Smooth muscle cell (in vitro differentiated cells): ENCODE measurements around the gene RETREG2. TPM values are rescaled to one million over a fixed set of nuclear protein-coding genes. Genes with fewer than 3 reads are reported as not detected.

Source experiments
- DNase-seq: peaks from one replicate; lab custom pipeline; 2025; ENCODE audit not compliant: unreplicated experiment; lab: John Stamatoyannopoulos, UW
- H2AFZ ChIP-seq: fragments of 200-600 bp; sonication (generic); 2 replicates; pipeline ENCODE4 v1.6.0; 2016; ENCODE audit warnings: antibody characterized with exemption, low read depth, mild to moderate bottlenecking
- H3F3A ChIP-seq: fragments of 200-600 bp; sonication (generic); 2 replicates; pipeline ENCODE4 v1.6.0; 2017; ENCODE audit warnings: antibody characterized with exemption, low read depth
- H3K27ac ChIP-seq: fragments of 200-600 bp; sonication (generic); 2 replicates; pipeline ENCODE4 v1.5.1; 2016; ENCODE audit warnings: low read depth, mild to moderate bottlenecking
- H3K27me3 ChIP-seq: fragments of 200-600 bp; sonication (generic); 2 replicates; pipeline ENCODE4 v1.6.1; 2016; ENCODE audit warnings: low read depth, mild to moderate bottlenecking
- H3K36me3 ChIP-seq: fragments of 200-600 bp; sonication (generic); 2 replicates; pipeline ENCODE4 v1.5.1; 2016; ENCODE audit warnings: low read depth
- H3K4me1 ChIP-seq: fragments of 200-600 bp; sonication (generic); 2 replicates; pipeline ENCODE4 v1.5.1; 2016; ENCODE audit warnings: low read depth
- H3K4me2 ChIP-seq: fragments of 200-600 bp; sonication (generic); 2 replicates; pipeline ENCODE4 v1.6.0; 2016; ENCODE audit warnings: mild to moderate bottlenecking
- H3K4me3 ChIP-seq: fragments of 200-600 bp; sonication (generic); 2 replicates; pipeline ENCODE4 v1.5.1; 2016; ENCODE audit warnings: mild to moderate bottlenecking
- H3K79me2 ChIP-seq: fragments of 200-600 bp; sonication (generic); 2 replicates; pipeline ENCODE4 v1.6.0; 2016; ENCODE audit warnings: low read depth, mild to moderate bottlenecking
- H3K9ac ChIP-seq: fragments of 200-600 bp; sonication (generic); 2 replicates; pipeline ENCODE4 v1.6.0; 2016; ENCODE audit warnings: low read depth
- H3K9me3 ChIP-seq: fragments of 200-600 bp; sonication (generic); replicated peaks from 2 replicates; pipeline ENCODE4 v1.5.1; 2016; ENCODE audit warnings: low read depth
- H4K20me1 ChIP-seq: fragments of 200-600 bp; sonication (generic); 2 replicates; pipeline ENCODE4 v1.6.0; 2016; ENCODE audit warnings: low read depth
- WGBS: methylation state at CpG from one replicate; pipeline ENCODE4 v1.1.7; 2016; ENCODE audit warnings: low lambda C conversion rate; 5-methylcytosine and 5-hydroxymethylcytosine counted together
- polyA plus RNA-seq: library from polyadenylated mRNA; unstranded; fragments of >200 nt; fragmentation: Nextera tagmentation; extraction: Ambion mirVana; gene quantifications from 2 replicates; pipeline ENCODE4 v1.2.1, GENCODE V29; 2016
- total RNA-seq: library from RNA; depleted of rRNA; stranded (reverse); fragments of >200 nt; gene quantifications from 2 replicates; pipeline ENCODE4 v1.2.3, GENCODE V29; 2014
- TF ChIP-seq, protein P1 (sequence below): fragments of 200-600 bp; sonication (generic); IDR thresholded peaks from 2 replicates; pipeline ENCODE4 v1.5.1; 2017; ENCODE audit warnings: borderline replicate concordance, mild to moderate bottlenecking, antibody characterized with exemption; ENCODE audit not compliant: insufficient read depth, poor library complexity, severe bottlenecking

Gene RETREG2
- total and polyA plus RNA-seq, 2 experiments from 2014 or later = 48.7 to 57.2 TPM

DNA sequence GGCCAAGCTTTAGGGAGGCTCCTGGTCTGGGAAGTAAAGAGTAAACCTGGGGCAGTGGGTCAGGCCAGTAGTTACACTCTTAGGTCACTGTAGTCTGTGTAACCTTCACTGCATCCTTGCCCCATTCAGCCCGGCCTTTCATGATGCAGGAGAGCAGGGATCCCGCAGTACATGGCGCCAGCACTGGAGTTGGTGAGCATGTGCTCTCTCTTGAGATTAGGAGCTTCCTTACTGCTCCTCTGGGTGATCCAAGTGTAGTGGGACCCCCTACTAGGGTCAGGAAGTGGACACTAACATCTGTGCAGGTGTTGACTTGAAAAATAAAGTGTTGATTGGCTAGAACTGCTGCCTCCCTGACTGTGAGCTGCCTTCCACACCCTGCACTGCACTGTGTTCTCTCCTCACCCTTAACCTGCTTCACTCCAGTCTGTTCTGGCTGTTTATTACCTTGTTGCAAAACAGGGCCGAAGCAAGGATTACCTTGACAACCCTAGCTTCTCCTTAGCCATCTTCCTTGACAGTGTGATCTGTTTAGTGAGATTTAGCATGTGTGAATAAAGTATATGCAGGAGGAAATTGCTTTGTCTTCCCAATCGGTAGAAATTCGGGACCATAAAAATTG is 5.2 kb downstream of the RETREG2 start:
- no peaks in the 10 kb centered on the region for H3K9me3 ChIP-seq
- no peak overlapping the region for H3K27ac ChIP-seq
- no peaks in the 10 kb centered on the region for H3F3A ChIP-seq
- no peak for DNase-seq
- H3K4me1 ChIP-seq = no peaks in the 10 kb centered on the region
- no peak overlapping the region for H2AFZ ChIP-seq
- H3K36me3 ChIP-seq = no peaks in the 10 kb centered on the region
- H3K27me3 ChIP-seq = no peaks in the 10 kb centered on the region
- peaks cover 7% of the 10 kb centered on the region for H4K20me1 ChIP-seq
- 96% methylated on average over 6 of the region's 6 CpGs for WGBS
- TF ChIP-seq, protein P1, sequence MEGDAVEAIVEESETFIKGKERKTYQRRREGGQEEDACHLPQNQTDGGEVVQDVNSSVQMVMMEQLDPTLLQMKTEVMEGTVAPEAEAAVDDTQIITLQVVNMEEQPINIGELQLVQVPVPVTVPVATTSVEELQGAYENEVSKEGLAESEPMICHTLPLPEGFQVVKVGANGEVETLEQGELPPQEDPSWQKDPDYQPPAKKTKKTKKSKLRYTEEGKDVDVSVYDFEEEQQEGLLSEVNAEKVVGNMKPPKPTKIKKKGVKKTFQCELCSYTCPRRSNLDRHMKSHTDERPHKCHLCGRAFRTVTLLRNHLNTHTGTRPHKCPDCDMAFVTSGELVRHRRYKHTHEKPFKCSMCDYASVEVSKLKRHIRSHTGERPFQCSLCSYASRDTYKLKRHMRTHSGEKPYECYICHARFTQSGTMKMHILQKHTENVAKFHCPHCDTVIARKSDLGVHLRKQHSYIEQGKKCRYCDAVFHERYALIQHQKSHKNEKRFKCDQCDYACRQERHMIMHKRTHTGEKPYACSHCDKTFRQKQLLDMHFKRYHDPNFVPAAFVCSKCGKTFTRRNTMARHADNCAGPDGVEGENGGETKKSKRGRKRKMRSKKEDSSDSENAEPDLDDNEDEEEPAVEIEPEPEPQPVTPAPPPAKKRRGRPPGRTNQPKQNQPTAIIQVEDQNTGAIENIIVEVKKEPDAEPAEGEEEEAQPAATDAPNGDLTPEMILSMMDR = no peak
- no peak overlapping the region for H3K4me2 ChIP-seq
- H3K4me3 ChIP-seq = no peak overlapping the region
- peaks cover 14% of the 10 kb centered on the region for H3K79me2 ChIP-seq
- H3K9ac ChIP-seq = no peak overlapping the region

DNA sequence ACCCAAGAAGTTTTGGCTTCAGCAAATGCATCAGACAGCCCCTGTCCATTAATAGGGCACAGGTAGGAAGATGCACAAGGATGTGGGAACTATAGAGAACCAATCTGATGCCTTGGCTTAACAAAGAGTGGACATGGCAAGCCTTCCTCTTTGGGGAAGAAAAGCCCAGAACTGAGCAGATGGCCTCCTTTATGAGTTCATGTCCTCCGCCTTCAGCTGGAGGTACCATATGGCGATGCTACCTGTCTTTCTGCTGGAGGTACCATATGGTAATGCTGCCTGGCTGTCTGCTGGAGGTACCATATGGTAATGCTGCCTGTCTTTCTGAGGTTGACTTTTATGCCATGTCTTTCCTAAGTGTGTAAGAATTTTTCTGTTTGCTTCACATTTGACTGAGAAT is 6.0 kb downstream of the RETREG2 start:
- H3K4me3 ChIP-seq = no peak overlapping the region
- no peak for DNase-seq
- peaks cover 6% of the 10 kb centered on the region for H3K79me2 ChIP-seq
- H4K20me1 ChIP-seq = peaks cover 2% of the 10 kb centered on the region
- TF ChIP-seq, protein P1 = no peak
- no peaks in the 10 kb centered on the region for H3F3A ChIP-seq
- no peak overlapping the region for H3K27ac ChIP-seq
- no peak overlapping the region for H2AFZ ChIP-seq
- no peak overlapping the region for H3K9ac ChIP-seq
- no peaks in the 10 kb centered on the region for H3K36me3 ChIP-seq
- no peaks in the 10 kb centered on the region for H3K27me3 ChIP-seq
- WGBS = 97% methylated on average over 2 of the region's 2 CpGs
- H3K4me2 ChIP-seq = no peak overlapping the region
- no peaks in the 10 kb centered on the region for H3K9me3 ChIP-seq
- no peaks in the 10 kb centered on the region for H3K4me1 ChIP-seq

DNA sequence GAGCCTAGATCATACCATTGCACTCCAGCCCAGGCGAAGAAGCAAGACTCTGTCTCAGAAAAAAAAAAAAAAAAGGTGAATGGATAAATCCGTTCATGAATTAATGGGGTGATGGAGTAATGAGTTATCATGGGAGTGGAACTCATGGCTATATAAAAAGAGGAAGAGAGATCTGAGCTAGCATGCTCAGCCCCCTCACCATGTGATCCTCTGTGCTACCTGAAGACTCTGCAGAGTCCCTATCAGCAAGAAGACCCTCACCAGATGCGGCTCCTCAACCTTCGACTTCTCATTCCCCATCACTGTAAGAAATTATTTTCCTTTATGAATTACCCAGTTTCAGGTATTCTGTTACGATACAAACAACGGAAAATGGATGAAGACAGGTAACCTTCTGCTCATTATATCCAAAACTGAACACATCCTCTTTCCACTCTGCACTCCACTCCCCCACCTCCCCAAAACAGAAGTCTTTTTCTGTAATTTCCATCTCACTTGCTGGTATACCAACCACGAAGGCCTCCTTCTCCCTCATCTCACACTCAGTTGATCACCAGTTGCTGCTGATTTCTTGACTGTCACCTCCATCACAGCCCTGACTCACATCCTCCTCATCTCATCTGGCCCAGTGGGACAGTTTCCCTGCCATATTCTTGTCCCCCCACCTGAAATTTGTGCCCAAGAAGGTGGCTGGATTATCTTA is 8.8 kb downstream of the RETREG2 start:
- no peak for DNase-seq
- H3K4me1 ChIP-seq = no peaks in the 10 kb centered on the region
- H3K27me3 ChIP-seq = no peaks in the 10 kb centered on the region
- H3K36me3 ChIP-seq = no peaks in the 10 kb centered on the region
- no peak overlapping the region for H3K4me3 ChIP-seq
- WGBS = 85% methylated on average over 7 of the region's 7 CpGs
- no peak overlapping the region for H2AFZ ChIP-seq
- no peaks in the 10 kb centered on the region for H3K9me3 ChIP-seq
- H3F3A ChIP-seq = no peaks in the 10 kb centered on the region
- H3K79me2 ChIP-seq = no peaks in the 10 kb centered on the region
- H3K4me2 ChIP-seq = no peak overlapping the region
- TF ChIP-seq, protein P1 = no peak
- H4K20me1 ChIP-seq = no peaks in the 10 kb centered on the region
- H3K27ac ChIP-seq = no peak overlapping the region
- H3K9ac ChIP-seq = no peak overlapping the region
